OCI-LY3 (cell line): ENCODE results near the gene TMEM184C.

Experiments used
- CTCF ChIP-seq: fragments of 200-600, 300-600 bp; sonication (generic); IDR thresholded peaks from 2 replicates; pipeline ENCODE4 v1.5.1; 2014; ENCODE audit warnings: antibody characterized with exemption, low read length, low read depth
- EZH2phosphoT487 ChIP-seq: fragments of 200-600 bp; shearing (Covaris generic); IDR thresholded peaks from 2 replicates; pipeline ENCODE4 v1.6.1; 2018; ENCODE audit warnings: antibody characterized with exemption, mixed run types, low read depth

GRCh38 chr4:147596377-147596776, 20.8 kb upstream of the TMEM184C start:
- TF ChIP-seq CTCF, result peak; percentile 67
- no peak for TF ChIP-seq EZH2phosphoT487
